SIG-M5 treated with dmso at 0.1 percent for 504 hours (cell line): ENCODE data around the gene C1orf167.

Source experiments
- DNase-seq: peaks from one replicate; lab custom pipeline; 2025; ENCODE audit not compliant: unreplicated experiment; lab: John Stamatoyannopoulos, UW

The C1orf167 gene

GRCh38 chr1:11784256-11784992, 22.4 kb downstream of the C1orf167 start:
- no peak for DNase-seq

- no peak for DNase-seq
These were observed 23.2 kb downstream of the C1orf167 start for GRCh38 chr1:11784993-11785769.

GRCh38 chr1:11786168-11786567, 24.2 kb downstream of the C1orf167 start:
- DNase-seq: no peak

DNA sequence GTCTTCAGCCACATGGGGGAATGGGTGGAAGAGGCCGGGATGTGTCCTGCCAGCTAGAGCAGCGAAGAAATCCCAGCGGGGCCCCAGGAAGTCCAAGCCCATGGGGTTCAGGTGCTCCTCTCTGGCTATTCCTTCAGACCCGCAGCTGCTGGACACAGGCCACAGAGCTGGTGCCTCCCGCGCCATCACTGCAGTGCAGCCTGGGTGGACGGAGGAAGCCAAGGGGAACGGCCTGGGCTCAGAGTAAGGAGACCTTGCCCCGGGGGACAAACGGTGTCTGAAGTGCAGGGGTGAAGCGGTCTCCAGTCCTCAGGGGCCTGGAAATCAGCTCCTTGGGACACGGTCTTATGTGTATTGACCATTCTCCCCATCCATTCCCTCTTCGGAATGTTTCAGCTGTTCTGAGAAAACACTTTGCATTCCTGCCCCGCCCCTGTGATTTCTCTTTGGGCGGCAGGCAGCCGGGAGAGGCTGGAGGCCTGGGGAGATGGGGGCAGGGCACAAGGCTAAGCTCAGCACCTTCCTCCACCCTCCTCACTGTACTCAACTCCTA, 25.3 kb downstream of the C1orf167 start:
- DNase-seq: no peak

GRCh38 chr1:11787804-11788436, 25.9 kb downstream of the C1orf167 start:
- no peak for DNase-seq

DNA sequence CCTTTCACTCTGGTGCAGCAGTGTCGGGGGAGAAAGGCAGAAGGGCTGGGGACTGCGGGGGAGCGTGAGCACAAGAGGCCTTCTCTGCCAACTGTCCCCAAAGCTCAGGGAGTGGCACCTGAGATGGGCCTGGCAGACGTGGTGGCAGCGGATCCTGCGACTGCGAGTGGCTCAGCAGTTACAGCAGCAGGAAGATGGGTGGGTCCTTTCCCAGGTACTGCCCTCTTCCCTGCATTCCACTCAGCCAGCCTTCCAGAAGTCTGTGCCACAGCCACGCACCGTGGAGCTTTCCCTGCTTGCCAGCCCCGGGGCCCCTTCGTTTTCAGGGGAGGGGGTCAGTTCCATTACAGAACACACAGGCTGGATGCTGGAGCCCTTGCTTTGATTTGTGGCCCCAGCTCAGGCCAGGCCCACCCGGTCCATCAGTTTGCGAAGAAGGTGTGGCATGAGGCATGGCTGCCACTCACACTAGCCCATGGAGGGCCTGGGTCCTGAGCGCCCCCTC, 26.6 kb downstream of the C1orf167 start:
- DNase-seq: no peak

DNA sequence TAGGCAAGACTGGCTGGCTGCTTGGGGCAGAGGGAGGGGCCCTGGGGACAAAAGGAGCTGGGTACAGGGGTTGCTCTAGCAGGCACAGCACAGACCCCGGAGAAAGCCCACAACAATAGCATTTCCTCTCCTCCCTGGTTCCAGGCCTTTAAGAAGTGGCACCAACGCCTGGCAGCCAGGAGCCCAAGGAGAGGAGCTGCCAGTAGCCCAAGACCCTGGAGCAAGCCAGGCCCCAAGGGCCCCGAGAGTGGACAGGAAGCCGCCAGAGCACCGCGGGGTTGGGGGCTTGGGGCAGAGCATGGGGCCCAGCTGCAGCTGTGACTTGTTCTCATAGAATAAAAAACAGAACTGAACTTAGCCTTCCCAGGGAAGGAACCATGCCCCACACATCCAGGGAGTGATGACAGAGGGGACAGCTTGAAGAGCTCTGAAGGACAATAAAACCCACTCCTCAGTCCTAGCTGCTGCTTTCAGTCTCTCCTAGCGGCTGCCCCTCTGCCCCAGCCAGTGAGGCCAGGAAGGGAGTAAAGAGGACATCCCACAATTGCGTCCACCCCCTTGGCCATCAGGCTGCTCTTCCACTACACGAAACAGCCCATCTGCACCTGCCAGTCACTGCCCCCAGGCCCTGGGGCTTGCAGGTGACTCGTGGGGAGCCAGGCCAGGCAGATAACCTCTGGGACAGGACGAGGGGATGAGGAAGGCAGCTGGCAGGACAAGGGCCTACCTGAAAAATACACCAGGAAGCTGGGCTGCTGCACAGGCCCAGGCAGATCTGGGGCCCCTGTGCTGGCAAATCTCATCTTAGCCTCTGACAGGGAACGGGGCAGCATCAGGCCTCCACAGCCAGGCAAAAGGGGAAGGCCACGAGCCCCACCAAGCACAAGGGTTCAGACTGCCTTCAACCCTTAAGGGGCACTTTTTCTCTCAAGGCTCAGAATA, 27.4 kb downstream of the C1orf167 start:
- DNase-seq: no peak

DNA sequence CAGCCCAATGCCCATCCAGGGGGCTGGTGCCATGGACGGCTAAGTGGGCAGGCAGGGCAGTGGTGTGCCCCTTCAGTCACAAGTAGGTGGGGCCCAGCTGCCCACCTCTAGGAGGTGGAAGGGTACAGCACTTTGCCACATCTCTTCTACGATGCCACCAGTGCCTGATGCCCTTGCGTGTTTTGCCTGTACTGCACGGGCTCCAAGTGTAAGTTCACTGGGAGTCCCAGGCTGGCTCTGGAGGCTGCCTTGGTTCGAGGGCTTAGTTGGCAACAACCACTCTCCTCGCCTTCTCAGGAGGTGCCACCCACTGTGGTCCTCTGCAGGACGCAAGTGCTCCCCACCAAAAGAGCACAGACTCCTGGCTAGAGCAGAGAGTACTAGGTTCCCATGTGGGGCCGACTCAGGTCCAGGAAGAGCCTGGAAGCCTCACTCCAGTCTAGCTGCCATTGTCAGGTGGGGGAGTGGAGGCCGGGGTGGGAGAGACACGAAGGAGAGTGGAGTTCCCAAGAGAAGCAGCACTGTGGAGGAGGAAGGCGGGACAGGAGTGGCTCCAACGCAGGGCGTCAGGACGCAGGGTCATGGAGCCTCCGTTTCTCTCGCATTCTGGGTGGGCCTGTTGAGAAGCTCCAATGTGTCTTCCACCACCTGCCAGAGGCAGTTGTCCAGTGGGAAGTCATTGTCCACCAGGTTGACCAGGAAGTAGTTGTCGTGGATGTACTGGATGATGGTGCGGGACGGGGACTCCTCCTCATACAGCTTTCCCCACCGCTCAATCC, 28.3 kb downstream of the C1orf167 start:
- no peak for DNase-seq

GRCh38 chr1:11790880-11791715, 29.1 kb downstream of the C1orf167 start:
- DNase-seq: peak; percentile 78

DNA sequence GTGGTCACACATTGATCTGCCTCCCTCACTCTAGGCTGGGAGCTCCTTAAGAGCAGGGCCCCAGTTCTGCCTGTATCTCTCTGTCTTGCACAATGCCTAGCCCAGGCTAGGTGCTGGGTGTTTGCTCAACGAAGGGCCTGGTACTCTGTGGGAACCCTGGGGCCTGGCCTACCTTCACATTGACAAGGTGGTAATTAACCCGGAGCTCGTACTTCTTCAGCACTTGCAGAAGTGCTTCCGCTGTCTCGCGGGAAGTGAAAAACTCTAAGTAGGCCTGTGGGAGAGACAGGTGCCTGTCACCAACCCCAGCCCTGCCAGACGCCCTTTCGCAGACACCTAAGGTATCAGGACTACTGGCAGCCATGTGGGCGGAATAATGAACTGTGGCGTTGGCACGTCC, 30.1 kb downstream of the C1orf167 start:
- DNase-seq: no peak

- DNase-seq: no peak
These were observed 31.8 kb downstream of the C1orf167 start for GRCh38 chr1:11793819-11794218.

- DNase-seq: no peak
These were observed 32.6 kb downstream of the C1orf167 start for GRCh38 chr1:11794446-11795237.

DNA sequence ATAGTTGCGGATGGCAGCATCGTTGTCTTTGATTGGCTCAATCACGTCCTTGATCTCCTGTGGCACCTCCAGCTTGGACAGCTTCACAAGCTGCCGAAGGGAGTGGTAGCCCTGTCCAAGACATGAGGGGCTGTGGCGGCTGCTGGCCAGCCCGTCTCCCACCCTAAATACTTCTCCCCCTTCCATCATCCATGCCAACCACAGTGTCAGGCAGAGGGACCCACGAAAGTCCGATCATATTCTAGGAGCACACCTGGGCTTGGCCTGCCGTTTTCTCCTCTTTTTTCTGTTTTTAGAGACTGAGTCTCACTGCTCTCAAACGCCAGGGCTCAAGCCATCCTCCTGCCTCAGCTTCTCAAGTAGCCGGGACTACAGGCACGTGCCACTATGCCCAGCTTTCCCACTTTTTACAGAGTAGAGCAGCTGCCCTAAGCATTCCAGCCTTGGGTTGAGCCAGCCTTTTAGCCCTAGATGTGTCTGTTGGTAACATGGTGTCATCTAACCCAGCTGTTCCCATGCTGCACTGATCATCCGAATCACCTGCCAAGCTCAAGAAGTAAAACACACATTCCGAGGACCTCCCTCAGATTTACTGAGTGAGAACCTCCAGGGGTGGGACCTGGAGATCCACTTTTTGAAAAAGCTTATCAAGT, 33.4 kb downstream of the C1orf167 start:
- DNase-seq: no peak

DNA sequence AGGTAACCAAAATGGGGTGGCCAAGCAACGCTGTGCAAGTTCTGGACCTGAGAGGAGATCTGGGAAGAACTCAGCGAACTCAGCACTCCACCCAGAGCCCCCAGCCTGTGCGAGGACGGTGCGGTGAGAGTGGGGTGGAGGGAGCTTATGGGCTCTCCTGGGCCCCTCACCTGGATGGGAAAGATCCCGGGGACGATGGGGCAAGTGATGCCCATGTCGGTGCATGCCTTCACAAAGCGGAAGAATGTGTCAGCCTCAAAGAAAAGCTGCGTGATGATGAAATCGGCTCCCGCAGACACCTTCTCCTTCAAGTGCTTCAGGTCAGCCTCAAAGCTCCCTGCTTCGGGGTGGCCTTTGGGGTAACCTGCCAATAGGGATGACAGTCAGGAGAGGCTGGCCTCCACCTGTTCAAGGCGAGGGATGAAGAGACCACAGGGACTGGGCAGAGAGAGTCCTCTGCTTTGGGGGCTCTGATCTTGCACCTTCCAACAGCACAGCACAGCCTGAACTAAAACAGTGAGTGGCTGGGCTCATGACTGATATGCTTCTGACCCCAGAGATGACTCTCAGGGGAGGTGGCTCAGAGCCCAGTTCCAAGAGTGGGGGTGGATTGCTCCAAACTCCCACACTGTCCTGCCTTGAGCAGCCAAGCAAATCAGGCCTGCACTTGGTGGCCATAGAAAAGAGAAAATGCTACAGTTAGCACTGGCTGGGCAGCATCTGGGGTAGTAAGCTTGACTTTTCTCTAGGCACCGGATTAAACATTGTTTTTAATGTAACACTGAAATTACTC, 34.2 kb downstream of the C1orf167 start:
- no peak for DNase-seq

GRCh38 chr1:11797525-11798216, 35.7 kb downstream of the C1orf167 start:
- no peak for DNase-seq

DNA sequence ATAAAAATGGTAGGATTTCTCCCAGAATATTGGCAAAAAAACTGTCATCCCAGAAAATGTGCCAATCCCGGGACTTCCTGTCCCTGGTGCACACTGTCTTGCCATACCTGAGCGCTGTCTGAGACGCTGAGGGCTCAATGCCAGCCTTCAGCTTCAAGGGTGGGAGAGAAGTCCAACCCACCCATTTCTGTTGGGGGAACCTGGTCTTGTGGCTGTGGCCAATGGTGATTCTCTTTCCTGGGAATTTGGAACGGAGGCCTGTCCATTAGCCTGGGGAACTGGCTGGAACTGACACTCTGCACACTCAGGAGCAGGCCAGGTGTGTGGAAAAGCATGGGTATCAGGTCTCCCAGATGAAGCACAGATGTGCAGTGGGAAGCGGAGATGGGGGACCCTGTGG, 37.1 kb downstream of the C1orf167 start:
- DNase-seq: no peak
